WTC11 (cell line): Measurements from ENCODE around the gene SHANK1. TPM values are rescaled to one million over a fixed set of nuclear protein-coding genes. Genes with fewer than 3 reads are reported as not detected.
"Not testable (repeated sequence)": the region's sequence is repeated elsewhere in the genome, so short reads cannot be mapped to it uniquely, and the experiment has no call there.

Source experiments
- ATAC-seq: fragments of 200-7000 bp; cut with Tn5 transposase; 2 replicates; pipeline ENCODE4 v1.10.0; 2021; ENCODE audit warnings: mild to moderate bottlenecking, moderate library complexity
- CTCF ChIA-PET: fragments of 300-600 bp; sonication (Branson Sonifier 250); formaldehyde crosslinking; loops from one replicate; lab custom pipeline; 2021; ENCODE audit warnings: antibody characterized with exemption; lab: Charles Lee
- POLR2A ChIA-PET: fragments of 350-600 bp; sonication (Branson Sonifier 250); formaldehyde crosslinking; loops from one replicate; lab custom pipeline; 2021; ENCODE audit warnings: antibody characterized with exemption; lab: Charles Lee
- DNase-seq: peaks from one replicate; pipeline ENCODE4 v3.0.0; 2021; ENCODE audit warnings: low spot score
- H3K27ac Mint-ChIP-seq: 2 replicates; pipeline ENCODE4 v1.8.0; 2021; ENCODE audit warnings: mixed read lengths
- H3K27me3 Mint-ChIP-seq: 2 replicates; pipeline ENCODE4 v1.8.0; 2021; ENCODE audit warnings: low read depth, mild to moderate bottlenecking, moderate library complexity, mixed read lengths
- H3K36me3 Mint-ChIP-seq: 2 replicates; pipeline ENCODE4 v1.8.0; 2021; ENCODE audit warnings: mixed read lengths
- H3K4me1 Mint-ChIP-seq: 2 replicates; pipeline ENCODE4 v1.8.0; 2022; ENCODE audit warnings: mixed read lengths
- H3K4me3 Mint-ChIP-seq: 2 replicates; pipeline ENCODE4 v1.8.0; 2021; ENCODE audit warnings: mild to moderate bottlenecking, moderate library complexity, mixed read lengths
- H3K9me3 Mint-ChIP-seq: 2 replicates; pipeline ENCODE4 v1.8.0; 2021; ENCODE audit warnings: mixed read lengths
- ATF1 ChIP-seq: sonication (generic); formaldehyde crosslinking; IDR thresholded peaks from 2 replicates; pipeline ENCODE4 v1.8.1; 2023; ENCODE audit warnings: mild to moderate bottlenecking, moderate library complexity, missing genetic modification reagents
- GABPB1 ChIP-seq: sonication (generic); formaldehyde crosslinking; IDR thresholded peaks from 2 replicates; pipeline ENCODE4 v1.8.1; 2023; ENCODE audit warnings: mild to moderate bottlenecking, missing genetic modification reagents
- GTF2I ChIP-seq: fragments of 250-450 bp; sonication (Bioruptor Pico); conservative IDR thresholded peaks from 2 replicates; pipeline ENCODE4 v1.4.0; 2021; ENCODE audit warnings: mild to moderate bottlenecking
- IRF2 ChIP-seq: sonication (generic); formaldehyde crosslinking; IDR thresholded peaks from 2 replicates; pipeline ENCODE4 v1.8.0; 2022; ENCODE audit warnings: low read depth, missing genetic modification reagents, borderline replicate concordance
- NFE2L1 ChIP-seq: sonication (generic); formaldehyde crosslinking; IDR thresholded peaks from 2 replicates; pipeline ENCODE4 v1.8.1; 2023; ENCODE audit warnings: missing genetic modification reagents
- NR3C1 ChIP-seq: sonication (generic); formaldehyde crosslinking; conservative IDR thresholded peaks from 2 replicates; pipeline ENCODE4 v1.8.1; 2023; ENCODE audit warnings: low read depth, mild to moderate bottlenecking, missing genetic modification reagents
- PRRX2 ChIP-seq: fragments of 250-450 bp; sonication (Bioruptor Pico); IDR thresholded peaks from 2 replicates; pipeline ENCODE4 v1.8.0; 2021; ENCODE audit warnings: mild to moderate bottlenecking
- TEAD1 ChIP-seq: sonication (generic); formaldehyde crosslinking; IDR thresholded peaks from 2 replicates; pipeline ENCODE4 v1.8.0; 2022; ENCODE audit warnings: mild to moderate bottlenecking, missing genetic modification reagents
- ZNF121 ChIP-seq: sonication (generic); formaldehyde crosslinking; IDR thresholded peaks from 2 replicates; pipeline ENCODE4 v1.8.0; 2023; ENCODE audit warnings: missing genetic modification reagents
- ZNF219 ChIP-seq: sonication (generic); formaldehyde crosslinking; IDR thresholded peaks from 2 replicates; pipeline ENCODE4 v1.8.0; 2023; ENCODE audit warnings: missing genetic modification reagents, mild to moderate bottlenecking, borderline replicate concordance
- ZNF263 ChIP-seq: sonication (generic); formaldehyde crosslinking; IDR thresholded peaks from 2 replicates; pipeline ENCODE4 v1.8.1; 2022; ENCODE audit warnings: low read depth, mild to moderate bottlenecking, moderate library complexity, missing genetic modification reagents
- ZNF317 ChIP-seq: sonication (generic); formaldehyde crosslinking; IDR thresholded peaks from 2 replicates; pipeline ENCODE4 v1.8.1; 2023; ENCODE audit warnings: low read depth, mild to moderate bottlenecking, moderate library complexity, missing genetic modification reagents, borderline replicate concordance
- ZNF396 ChIP-seq: fragments of 250-450 bp; sonication (Bioruptor Pico); IDR thresholded peaks from 2 replicates; pipeline ENCODE4 v1.8.0; 2021; ENCODE audit warnings: mild to moderate bottlenecking, moderate library complexity, borderline replicate concordance
- total RNA-seq: library from RNA; stranded (reverse); gene quantifications from 3 replicates; pipeline ENCODE4 v1.2.3, GENCODE V29; 2021
- TF ChIP-seq, protein P1 (sequence below): sonication (generic); formaldehyde crosslinking; IDR thresholded peaks from 2 replicates; pipeline ENCODE4 v1.8.0; 2022; ENCODE audit warnings: mild to moderate bottlenecking, missing genetic modification reagents
- TF ChIP-seq, protein P2 (sequence below): sonication (generic); formaldehyde crosslinking; IDR thresholded peaks from 2 replicates; pipeline ENCODE4 v1.8.0; 2022; ENCODE audit warnings: mild to moderate bottlenecking, missing genetic modification reagents
- TF ChIP-seq, protein P3 (sequence below): fragments of 200-600 bp; IDR thresholded peaks from 2 replicates; pipeline ENCODE4 v1.8.0; 2022; ENCODE audit warnings: antibody characterized with exemption
- TF ChIP-seq, protein P4 (sequence below): fragments of 250-450 bp; sonication (Bioruptor Pico); IDR thresholded peaks from 2 replicates; pipeline ENCODE4 v1.9.0; 2021; ENCODE audit warnings: moderate library complexity, mild to moderate bottlenecking, inconsistent platforms, borderline replicate concordance
- TF ChIP-seq, protein P5 (sequence below): sonication (generic); formaldehyde crosslinking; IDR thresholded peaks from 2 replicates; pipeline ENCODE4 v1.8.1; 2023; ENCODE audit warnings: mild to moderate bottlenecking, missing genetic modification reagents, moderate library complexity
- TF ChIP-seq, protein P6 (sequence below): sonication (generic); formaldehyde crosslinking; IDR thresholded peaks from 2 replicates; pipeline ENCODE4 v1.8.0; 2023; ENCODE audit warnings: missing genetic modification reagents

Gene SHANK1
- total RNA-seq, 1 experiment from 2014 or later = 8.7 TPM

DNA sequence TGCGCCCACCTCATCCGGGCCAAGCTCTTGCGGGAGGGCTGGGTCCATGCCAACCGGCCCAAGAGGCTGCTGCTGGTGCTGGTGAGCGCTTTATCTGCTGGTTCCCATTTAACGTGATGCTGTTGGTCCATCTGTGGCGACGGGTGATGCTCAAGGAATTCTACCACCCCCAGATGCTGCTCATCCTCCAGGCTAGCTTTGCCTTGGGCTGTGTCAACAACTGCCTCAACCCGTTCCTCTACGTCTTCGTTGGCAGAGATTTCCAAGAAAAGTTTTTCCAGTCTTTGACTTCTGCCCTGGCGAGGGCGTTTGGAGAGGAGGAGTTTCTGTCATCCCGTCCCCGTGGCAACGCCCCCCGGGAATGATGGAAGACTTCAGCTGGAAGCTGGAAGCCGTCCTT lies 39.5 kb upstream of the SHANK1 start:
- H3K36me3 Mint-ChIP-seq, H3K4me3 Mint-ChIP-seq, DNase-seq, H3K27ac Mint-ChIP-seq, POLR2A ChIA-PET, ATAC-seq, H3K4me1 Mint-ChIP-seq, H3K9me3 Mint-ChIP-seq: not testable (repeated sequence)
- H3K27me3 Mint-ChIP-seq = peaks cover 27% of the 10 kb centered on the region
- CTCF ChIA-PET = interaction anchor here (1.5 kb wide), 1 partner anchor 34 kb away, joined by 5 read pairs; no protein-coding TSS in a partner anchor

DNA sequence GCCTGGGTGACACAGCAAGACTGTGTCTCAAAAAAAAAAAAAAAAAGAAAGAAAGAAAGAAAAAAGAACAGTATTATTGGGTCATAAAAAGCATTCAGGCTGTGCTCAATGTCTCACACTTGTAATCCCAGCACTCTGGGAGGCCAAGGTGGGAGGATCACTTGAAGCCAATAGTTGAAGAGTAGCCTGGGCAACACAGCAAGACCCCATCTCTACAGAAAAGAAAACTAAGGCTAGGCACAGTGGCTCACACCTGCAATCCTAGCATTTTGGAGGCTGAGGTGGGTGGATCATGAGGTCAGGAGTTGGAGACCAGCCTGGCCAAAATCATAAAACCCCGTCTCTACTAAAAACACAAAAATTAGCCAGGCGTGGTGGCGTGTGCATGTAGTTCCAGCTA lies 38.0 kb upstream of the SHANK1 start:
- peaks cover 29% of the 10 kb centered on the region for H3K27me3 Mint-ChIP-seq
- H3K4me3 Mint-ChIP-seq, POLR2A ChIA-PET, CTCF ChIA-PET, H3K27ac Mint-ChIP-seq, DNase-seq, ATAC-seq, H3K4me1 Mint-ChIP-seq, H3K9me3 Mint-ChIP-seq, H3K36me3 Mint-ChIP-seq: not testable (repeated sequence)
- 0 out of 2 replicates have a peak, but pooled peaks have one; percentile 21 for TF ChIP-seq ZNF121 (CRISPR knock-in tag)

DNA sequence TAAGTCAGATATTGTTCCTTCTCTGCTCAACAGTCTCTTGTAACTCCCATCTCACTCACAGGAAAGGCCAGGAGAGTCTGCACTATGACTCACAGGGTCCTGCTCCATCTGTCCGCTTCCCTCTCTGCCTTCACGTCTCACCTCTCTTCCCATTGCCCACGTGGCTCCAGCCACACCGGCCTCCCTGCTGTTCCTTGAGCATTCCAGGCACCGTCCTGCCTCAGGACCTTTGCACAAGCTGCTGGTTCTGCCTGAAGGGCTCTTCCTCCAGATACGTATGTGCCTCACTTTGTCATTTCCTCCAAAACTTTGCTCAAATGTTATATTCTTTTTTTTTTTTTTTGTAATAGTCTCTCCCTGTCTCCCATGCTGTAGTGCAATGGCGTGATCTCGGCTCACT lies 36.6 kb upstream of the SHANK1 start:
- CTCF ChIA-PET = interaction anchor here (1.0 kb wide), 1 partner anchor 32 kb away, joined by 3 read pairs; no protein-coding TSS in a partner anchor
- H3K36me3 Mint-ChIP-seq, ATAC-seq, H3K4me3 Mint-ChIP-seq, POLR2A ChIA-PET, DNase-seq, H3K4me1 Mint-ChIP-seq, H3K27ac Mint-ChIP-seq, H3K9me3 Mint-ChIP-seq: not testable (repeated sequence)
- TF ChIP-seq GTF2I (CRISPR knock-in tag) = 0 out of 2 replicates have a peak, but pooled peaks have one; percentile 70
- peaks cover 29% of the 10 kb centered on the region for H3K27me3 Mint-ChIP-seq

DNA sequence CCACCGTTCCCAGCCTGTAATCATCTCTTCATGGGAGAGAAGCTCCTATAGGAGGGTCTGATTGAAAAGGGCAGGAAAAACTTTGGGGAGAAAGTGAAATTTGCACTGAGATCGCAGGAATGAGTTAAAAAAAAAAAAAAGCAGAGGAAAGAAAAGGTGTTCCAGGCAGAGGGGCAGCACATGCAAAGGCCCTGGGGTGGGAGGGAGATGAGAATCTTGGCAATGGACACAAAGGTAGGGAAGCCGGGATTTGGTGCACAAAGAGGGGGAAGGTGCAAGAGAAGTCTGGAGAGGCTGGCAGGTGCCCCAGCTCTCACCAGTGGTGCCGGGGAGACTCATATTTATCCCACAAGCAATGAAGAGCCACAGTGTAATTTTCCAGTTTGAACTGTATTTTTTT lies 34.3 kb upstream of the SHANK1 start:
- Mint-ChIP-seq H3K36me3 (no peaks in the 10 kb centered on the region), H3K4me3 (no peak overlapping the region), H3K27me3 (peaks cover 16% of the 10 kb centered on the region), H3K27ac (no peak overlapping the region), H3K9me3 (no peaks in the 10 kb centered on the region), H3K4me1 (no peaks in the 10 kb centered on the region)
- DNase-seq (no peak), ATAC-seq (no peak)
- TF ChIP-seq NFE2L1 (CRISPR knock-in tag) (no peak), GABPB1 (CRISPR knock-in tag) (no peak), ZNF317 (CRISPR knock-in tag) (no peak), ZNF396 (no peak), IRF2 (CRISPR knock-in tag) (no peak), ZNF219 (CRISPR knock-in tag) (no peak), NR3C1 (CRISPR knock-in tag) (no peak), ZNF263 (no peak)
- TF ChIP-seq, protein P1, sequence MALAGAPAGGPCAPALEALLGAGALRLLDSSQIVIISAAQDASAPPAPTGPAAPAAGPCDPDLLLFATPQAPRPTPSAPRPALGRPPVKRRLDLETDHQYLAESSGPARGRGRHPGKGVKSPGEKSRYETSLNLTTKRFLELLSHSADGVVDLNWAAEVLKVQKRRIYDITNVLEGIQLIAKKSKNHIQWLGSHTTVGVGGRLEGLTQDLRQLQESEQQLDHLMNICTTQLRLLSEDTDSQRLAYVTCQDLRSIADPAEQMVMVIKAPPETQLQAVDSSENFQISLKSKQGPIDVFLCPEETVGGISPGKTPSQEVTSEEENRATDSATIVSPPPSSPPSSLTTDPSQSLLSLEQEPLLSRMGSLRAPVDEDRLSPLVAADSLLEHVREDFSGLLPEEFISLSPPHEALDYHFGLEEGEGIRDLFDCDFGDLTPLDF (CRISPR knock-in tag) = no peak
- TF ChIP-seq, protein P2, sequence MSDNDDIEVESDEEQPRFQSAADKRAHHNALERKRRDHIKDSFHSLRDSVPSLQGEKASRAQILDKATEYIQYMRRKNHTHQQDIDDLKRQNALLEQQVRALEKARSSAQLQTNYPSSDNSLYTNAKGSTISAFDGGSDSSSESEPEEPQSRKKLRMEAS (CRISPR knock-in tag) = no peak
- TF ChIP-seq, protein P3, sequence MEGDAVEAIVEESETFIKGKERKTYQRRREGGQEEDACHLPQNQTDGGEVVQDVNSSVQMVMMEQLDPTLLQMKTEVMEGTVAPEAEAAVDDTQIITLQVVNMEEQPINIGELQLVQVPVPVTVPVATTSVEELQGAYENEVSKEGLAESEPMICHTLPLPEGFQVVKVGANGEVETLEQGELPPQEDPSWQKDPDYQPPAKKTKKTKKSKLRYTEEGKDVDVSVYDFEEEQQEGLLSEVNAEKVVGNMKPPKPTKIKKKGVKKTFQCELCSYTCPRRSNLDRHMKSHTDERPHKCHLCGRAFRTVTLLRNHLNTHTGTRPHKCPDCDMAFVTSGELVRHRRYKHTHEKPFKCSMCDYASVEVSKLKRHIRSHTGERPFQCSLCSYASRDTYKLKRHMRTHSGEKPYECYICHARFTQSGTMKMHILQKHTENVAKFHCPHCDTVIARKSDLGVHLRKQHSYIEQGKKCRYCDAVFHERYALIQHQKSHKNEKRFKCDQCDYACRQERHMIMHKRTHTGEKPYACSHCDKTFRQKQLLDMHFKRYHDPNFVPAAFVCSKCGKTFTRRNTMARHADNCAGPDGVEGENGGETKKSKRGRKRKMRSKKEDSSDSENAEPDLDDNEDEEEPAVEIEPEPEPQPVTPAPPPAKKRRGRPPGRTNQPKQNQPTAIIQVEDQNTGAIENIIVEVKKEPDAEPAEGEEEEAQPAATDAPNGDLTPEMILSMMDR = no peak
- POLR2A ChIA-PET = no interaction called here
- CTCF ChIA-PET = interaction anchor here (0.6 to 1.8 kb wide), 5 partner anchors 29 to 216 kb away, joined by 3 to 6 read pairs (median 3); no protein-coding TSS in a partner anchor

DNA sequence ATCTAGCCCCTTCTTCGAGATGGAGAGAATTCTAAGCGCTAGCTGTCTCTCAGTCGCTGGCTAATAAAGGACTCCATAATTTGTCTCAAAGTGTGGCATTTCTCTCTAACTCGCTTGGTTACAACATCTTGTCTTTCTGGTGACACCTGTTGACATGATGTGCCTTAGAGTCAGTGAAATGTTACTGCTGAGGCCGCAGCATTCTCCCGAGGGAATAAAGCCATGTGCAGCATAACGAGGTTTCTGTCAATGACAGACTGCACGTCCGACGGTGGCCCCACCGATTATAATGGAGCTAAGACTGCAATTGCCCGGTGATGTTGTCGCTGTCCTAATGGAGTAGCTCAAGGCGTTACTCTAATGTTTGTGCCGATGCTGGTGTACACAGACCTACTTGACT lies 30.4 kb upstream of the SHANK1 start:
- DNase-seq = no peak
- ATAC-seq = no peak
- Mint-ChIP-seq H3K4me3 (no peak overlapping the region), H3K27ac (no peak overlapping the region), H3K4me1 (no peaks in the 10 kb centered on the region), H3K27me3 (peaks cover 4% of the 10 kb centered on the region; the same call in 1 of the 2 replicates), H3K9me3 (no peaks in the 10 kb centered on the region), H3K36me3 (no peaks in the 10 kb centered on the region)
- POLR2A ChIA-PET = no interaction called here
- CTCF ChIA-PET = interaction anchor here (1.8 kb wide), 2 partner anchors 26 to 34 kb away, joined by 4 read pairs; no protein-coding TSS in a partner anchor
- TF ChIP-seq, protein P4, sequence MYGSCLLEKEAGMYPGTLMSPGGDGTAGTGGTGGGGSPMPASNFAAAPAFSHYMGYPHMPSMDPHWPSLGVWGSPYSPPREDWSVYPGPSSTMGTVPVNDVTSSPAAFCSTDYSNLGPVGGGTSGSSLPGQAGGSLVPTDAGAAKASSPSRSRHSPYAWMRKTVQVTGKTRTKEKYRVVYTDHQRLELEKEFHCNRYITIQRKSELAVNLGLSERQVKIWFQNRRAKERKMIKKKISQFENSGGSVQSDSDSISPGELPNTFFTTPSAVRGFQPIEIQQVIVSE (CRISPR knock-in tag) = no peak
- no peak for TF ChIP-seq ATF1 (CRISPR knock-in tag)
- TF ChIP-seq, protein P5, sequence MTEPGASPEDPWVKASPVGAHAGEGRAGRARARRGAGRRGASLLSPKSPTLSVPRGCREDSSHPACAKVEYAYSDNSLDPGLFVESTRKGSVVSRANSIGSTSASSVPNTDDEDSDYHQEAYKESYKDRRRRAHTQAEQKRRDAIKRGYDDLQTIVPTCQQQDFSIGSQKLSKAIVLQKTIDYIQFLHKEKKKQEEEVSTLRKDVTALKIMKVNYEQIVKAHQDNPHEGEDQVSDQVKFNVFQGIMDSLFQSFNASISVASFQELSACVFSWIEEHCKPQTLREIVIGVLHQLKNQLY (CRISPR knock-in tag) = no peak
- TF ChIP-seq ZNF219 (CRISPR knock-in tag) = no peak
- no peak for TF ChIP-seq PRRX2 (CRISPR knock-in tag)
- TF ChIP-seq, protein P6, sequence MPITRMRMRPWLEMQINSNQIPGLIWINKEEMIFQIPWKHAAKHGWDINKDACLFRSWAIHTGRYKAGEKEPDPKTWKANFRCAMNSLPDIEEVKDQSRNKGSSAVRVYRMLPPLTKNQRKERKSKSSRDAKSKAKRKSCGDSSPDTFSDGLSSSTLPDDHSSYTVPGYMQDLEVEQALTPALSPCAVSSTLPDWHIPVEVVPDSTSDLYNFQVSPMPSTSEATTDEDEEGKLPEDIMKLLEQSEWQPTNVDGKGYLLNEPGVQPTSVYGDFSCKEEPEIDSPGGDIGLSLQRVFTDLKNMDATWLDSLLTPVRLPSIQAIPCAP (CRISPR knock-in tag) = no peak
- TF ChIP-seq TEAD1 (CRISPR knock-in tag) = no peak
- TF ChIP-seq, protein P1 (CRISPR knock-in tag) = no peak
